Caki2 (cell line): ENCODE data around the gene LAT. TPM values are rescaled to one million over a fixed set of nuclear protein-coding genes. Genes with fewer than 3 reads are reported as not detected.

ENCODE experiments used
- DNase-seq: peaks from one replicate; pipeline ENCODE4 v3.0.0-alpha.2; 2015; ENCODE audit warnings: low read depth
- in situ Hi-C: cut with HindIII; loops from 2 replicates; pipeline ENCODE4 v1.10.0; 2016; ENCODE audit warnings: low sequenced_read_pairs, low pct_unique_long_range_greater_than_20kb, mixed read lengths
- total RNA-seq: library from RNA; depleted of rRNA; stranded (reverse); fragments of >200 nt; shearing (Covaris generic); gene quantifications from 2 replicates; pipeline ENCODE4 v1.2.3, GENCODE V29; 2014; ENCODE audit warnings: low replicate concordance; rRNA removed

The LAT gene
- total RNA-seq, 1 experiment from 2014 or later = 48.8 TPM

- no peak for DNase-seq
- in situ Hi-C loops = no loop called here
Observed at GRCh38 chr16:29025735-29026134, 40.9 kb downstream of the LAT start.

DNA sequence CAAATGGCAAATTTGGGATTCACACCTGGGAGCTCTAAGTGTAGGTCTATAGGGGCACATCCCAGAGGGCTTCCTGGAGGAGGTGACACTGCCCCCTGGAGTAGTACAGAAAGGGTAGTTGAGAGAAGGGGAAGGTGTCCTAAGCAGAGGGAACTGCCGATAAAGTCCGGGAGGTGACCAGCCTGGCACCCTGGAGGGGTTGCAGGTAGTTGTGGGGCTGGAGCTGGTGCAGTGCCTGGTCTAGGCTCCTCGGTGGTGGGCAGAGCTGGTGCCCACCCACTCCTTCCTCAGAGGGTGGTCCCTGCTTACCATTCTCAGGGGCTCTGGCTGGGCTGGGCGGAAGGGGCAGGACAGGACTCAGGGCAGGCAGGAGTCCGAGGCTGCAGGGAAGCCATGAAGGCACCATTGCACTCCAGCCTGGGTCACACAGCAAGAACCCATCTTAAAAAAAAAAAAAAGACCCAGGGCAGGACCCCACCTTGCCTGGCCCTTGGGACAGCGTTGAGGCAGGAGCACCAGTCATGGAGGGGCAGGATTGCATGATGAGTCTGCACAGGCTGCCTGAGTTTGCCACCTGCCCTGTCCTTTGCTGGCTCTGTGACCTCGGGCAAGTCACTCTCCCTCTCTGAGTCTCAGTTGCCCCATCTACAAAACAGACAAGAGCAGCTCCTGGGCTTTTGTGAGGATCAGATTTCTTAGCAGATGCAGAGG is 43.8 kb downstream of the LAT start:
- in situ Hi-C loops = no loop called here
- no peak for DNase-seq

GRCh38 chr16:29029168-29029994 is 44.5 kb downstream of the LAT start:
- DNase-seq = peak; percentile 77
- in situ Hi-C loops = no loop called here

DNA sequence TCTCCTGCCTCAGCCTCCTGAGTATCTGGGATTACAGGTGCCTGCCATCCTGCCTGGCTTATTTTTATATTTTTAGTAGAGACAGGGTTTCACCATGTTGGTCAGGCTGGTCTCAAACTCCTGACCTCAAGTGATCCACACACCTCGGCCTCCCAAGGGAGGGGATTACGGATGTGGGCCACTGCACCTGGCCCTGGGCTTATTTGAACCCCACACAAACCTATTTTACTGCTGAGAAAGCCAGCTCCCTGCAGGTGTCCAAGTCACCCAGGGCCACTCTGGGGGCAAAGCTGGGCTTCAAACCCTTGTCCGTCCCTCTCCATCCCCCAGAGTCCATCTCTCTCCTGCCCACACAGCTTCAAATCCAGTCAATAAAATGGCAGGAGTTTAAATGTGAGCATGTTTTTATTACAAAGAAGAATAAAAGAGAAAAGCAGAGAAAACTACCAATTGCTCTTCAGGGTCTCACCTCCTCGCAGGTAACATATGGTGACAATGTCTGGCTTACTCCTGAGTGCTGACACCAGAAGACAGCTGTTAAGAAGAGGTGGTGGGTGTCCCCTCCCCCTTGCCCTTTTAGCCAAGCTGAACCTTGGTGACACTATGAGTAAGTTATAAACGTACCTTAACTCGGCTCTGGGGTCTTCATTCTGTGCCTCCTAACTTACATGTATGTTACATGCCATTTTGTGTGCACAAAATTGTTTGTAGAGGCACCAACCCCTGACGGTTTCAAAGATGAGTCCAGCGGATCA is 45.4 kb downstream of the LAT start:
- no peak for DNase-seq
- in situ Hi-C loops = no loop called here

Other genes with a start within 250 kb of the LAT start
- gene NPIPB9, start 233.3 kb upstream of the LAT start, total RNA-seq = 1.0 TPM in 1 of 2 replicates, not detected in the other
- 16.6 and 20.2 TPM in 2 replicates for gene ATXN2L, start 162.1 kb upstream of the LAT start, total RNA-seq
- gene TUFM, start 138.7 kb upstream of the LAT start, total RNA-seq = 149 and 151 TPM in 2 replicates
- gene SH2B1, start 121.2 kb upstream of the LAT start, total RNA-seq = 18.0 and 28.4 TPM in 2 replicates
- gene ATP2A1, start 106.6 kb upstream of the LAT start, total RNA-seq = 0.12 and 0.71 TPM in 2 replicates
- gene RABEP2, start 59.8 kb upstream of the LAT start, total RNA-seq = 24.0 and 55.3 TPM in 2 replicates
- 0.37 and 4.2 TPM in 2 replicates for gene CD19, start 53.1 kb upstream of the LAT start, total RNA-seq
- 22.2 and 45.4 TPM in 2 replicates for gene NFATC2IP, start 34.1 kb upstream of the LAT start, total RNA-seq
- gene SPNS1, start 10.3 kb upstream of the LAT start, total RNA-seq = 93.8 and 95.1 TPM in 2 replicates